SK-N-MC (cell line): ENCODE data around the gene DGKD.
A peak's percentile ranks its signal among the peaks of the same experiment; 100 is the strongest.

ENCODE experiments used
- EZH2 ChIP-seq: fragments of 200-600 bp; sonication (generic); IDR thresholded peaks from one replicate; pipeline ENCODE4 v1.6.1; 2017; ENCODE audit warnings: antibody characterized with exemption
- FOXP2 ChIP-seq: optimal IDR thresholded peaks from 2 replicates; pipeline ENCODE3; 2011; ENCODE audit warnings: mild to moderate bottlenecking, moderate library complexity; ENCODE audit not compliant: insufficient read depth; ENCODE audit errors: extremely low read length, control extremely low read depth
- POLR2AphosphoS5 ChIP-seq: IDR thresholded peaks from 2 replicates; pipeline ENCODE4 v1.6.1; 2012; ENCODE audit warnings: mild to moderate bottlenecking, low read depth, low read length, borderline replicate concordance

GRCh38 chr2:233430081-233430480 lies 75.8 kb downstream of the DGKD start:
- TF ChIP-seq POLR2AphosphoS5, result peak; percentile 64; the same call in 1 of the 2 replicates
- no peak for TF ChIP-seq EZH2
- TF ChIP-seq FOXP2, result peak; percentile 27
